ENCODE measurements around the gene RPA4.

- TF ChIP-seq SP1 (IDR thresholded peaks at IDR 0.05), result no peak
- no peak for TF ChIP-seq SUZ12 (IDR thresholded peaks at IDR 0.05)
- no peak for TF ChIP-seq FOXK2 (IDR thresholded peaks at IDR 0.05)
- no peak for TF ChIP-seq HDGF (IDR thresholded peaks at IDR 0.05; ENCODE audit: borderline replicate concordance)
- TF ChIP-seq FOXM1 (IDR thresholded peaks at IDR 0.05; ENCODE audit: borderline replicate concordance), result no peak
- no peak for TF ChIP-seq ARNT (IDR thresholded peaks at IDR 0.05)
Observed at GRCh38 chrX:96909291-96909690, 25.6 kb downstream of the RPA4 start.

Data from HEK293T (cell line).